HepG2 (cell line): ENCODE data around the gene AGAP1. TPM values are rescaled to one million over a fixed set of nuclear protein-coding genes. Genes with fewer than 3 reads are reported as not detected.

ENCODE experiments used
- FOXA1 ChIP-seq, 2 experiments: fragments of 450-650 bp in 1 of 2; sonication (generic) in 1 of 2; formaldehyde crosslinking in 1 of 2; IDR thresholded peaks; 2 replicates each; pipeline versions ENCODE4 v1.4.0 to v1.6.1; 2016 to 2020; ENCODE audit warnings: missing genetic modification reagents in 1 of 2
- FOXA3 ChIP-seq: IDR thresholded peaks from 2 replicates; pipeline ENCODE4 v1.6.1; 2016; ENCODE audit warnings: missing genetic modification reagents, missing compliant biosample characterization
- HNRNPUL1 ChIP-seq: fragments of 200-400 bp; formaldehyde crosslinking; IDR thresholded peaks from 2 replicates; pipeline ENCODE4 v1.6.1; 2017; ENCODE audit warnings: low read depth, mild to moderate bottlenecking, low read length, moderate library complexity
- KMT2A ChIP-seq: sonication (generic); formaldehyde crosslinking; IDR thresholded peaks from 2 replicates; pipeline ENCODE4 v1.4.0; 2020; ENCODE audit warnings: missing genetic modification reagents
- NBN ChIP-seq: fragments of 450-650 bp; conservative IDR thresholded peaks from 2 replicates; pipeline ENCODE4 v1.6.1; 2017
- RAD51 ChIP-seq: fragments of 450-650 bp; IDR thresholded peaks from 2 replicates; pipeline ENCODE4 v1.6.1; 2016; ENCODE audit warnings: borderline replicate concordance
- RFXANK ChIP-seq: IDR thresholded peaks from 2 replicates; pipeline ENCODE4 v1.6.1; 2016
- SIN3A ChIP-seq: IDR thresholded peaks from 2 replicates; pipeline ENCODE4 v1.6.1; 2011; ENCODE audit warnings: low read depth, mild to moderate bottlenecking, control low read depth, low read length, borderline replicate concordance
- TOPORS ChIP-seq: sonication (generic); formaldehyde crosslinking; IDR thresholded peaks from 2 replicates; pipeline ENCODE4 v1.8.0; 2023; ENCODE audit warnings: mild to moderate bottlenecking, missing genetic modification reagents
- ZFYVE20 ChIP-seq: sonication (generic); formaldehyde crosslinking; IDR thresholded peaks from 2 replicates; pipeline ENCODE4 v1.8.0; 2023; ENCODE audit warnings: low read depth, mild to moderate bottlenecking, moderate library complexity, missing genetic modification reagents, borderline replicate concordance
- ZNF205 ChIP-seq: IDR thresholded peaks from 2 replicates; pipeline ENCODE4 v1.6.1; 2018; ENCODE audit warnings: missing biosample characterization, missing genetic modification reagents
- ZNF331 ChIP-seq: sonication (generic); formaldehyde crosslinking; IDR thresholded peaks from 2 replicates; pipeline ENCODE4 v1.4.0; 2020; ENCODE audit warnings: missing genetic modification reagents
- ZNF33B ChIP-seq: sonication (generic); formaldehyde crosslinking; IDR thresholded peaks from 2 replicates; pipeline ENCODE4 v1.5.1; 2020; ENCODE audit warnings: mild to moderate bottlenecking, missing genetic modification reagents
- ZNF382 ChIP-seq: sonication (generic); formaldehyde crosslinking; IDR thresholded peaks from 2 replicates; pipeline ENCODE4 v1.5.0; 2020; ENCODE audit warnings: missing genetic modification reagents, mild to moderate bottlenecking, borderline replicate concordance
- ZNF598 ChIP-seq: sonication (generic); formaldehyde crosslinking; IDR thresholded peaks from 2 replicates; pipeline ENCODE4 v1.5.1; 2020; ENCODE audit warnings: mild to moderate bottlenecking, missing genetic modification reagents, borderline replicate concordance
- ZNF780A ChIP-seq: sonication (generic); formaldehyde crosslinking; IDR thresholded peaks from 2 replicates; pipeline ENCODE4 v1.8.0; 2022; ENCODE audit warnings: mild to moderate bottlenecking, missing genetic modification reagents, moderate library complexity
- ZNF788 ChIP-seq: sonication (generic); formaldehyde crosslinking; IDR thresholded peaks from 2 replicates; pipeline ENCODE4 v1.5.0; 2020; ENCODE audit warnings: mild to moderate bottlenecking, missing genetic modification reagents, borderline replicate concordance
- polyA plus RNA-seq, 8 experiments: library from polyadenylated mRNA; depleted of rRNA in 3 of 8; stranded (reverse) in 7 of 8; unstranded in 1 of 8; fragments of >200 nt; fragmentation: Illumina TruSeq in 4 of 8; extraction: Trizol in 4 of 8; gene quantifications; 2 replicates each; pipeline versions ENCODE4 v1.2.1 to v1.2.3, GENCODE V29; 2011 to 2016; ENCODE audit warnings: low read depth in 4 of 8, missing spikeins in 1 of 8, mixed read lengths in 1 of 8; ENCODE audit not compliant: insufficient read depth in 1 of 8
- total RNA-seq, 5 experiments: library from RNA; depleted of rRNA; stranded (reverse); fragments of >200 nt; fragmentation: Illumina TruSeq; extraction: Trizol; gene quantifications; 2 replicates each; pipeline ENCODE4 v1.2.3, GENCODE V29; 2016; ENCODE audit warnings: low read depth in 1 of 5
- TF ChIP-seq, protein P1 (sequence below): sonication (generic); formaldehyde crosslinking; IDR thresholded peaks from 2 replicates; pipeline ENCODE4 v1.4.0; 2020; ENCODE audit warnings: low read depth, missing genetic modification reagents
- TF ChIP-seq, protein P2 (sequence below): sonication (generic); formaldehyde crosslinking; IDR thresholded peaks from 2 replicates; pipeline ENCODE4 v1.5.0; 2020; ENCODE audit warnings: missing genetic modification reagents, mild to moderate bottlenecking, borderline replicate concordance
- TF ChIP-seq, protein P3 (sequence below): sonication (generic); formaldehyde crosslinking; IDR thresholded peaks from 2 replicates; pipeline ENCODE4 v1.4.0; 2020; ENCODE audit warnings: mild to moderate bottlenecking, missing genetic modification reagents
- TF ChIP-seq, protein P4 (sequence below): sonication (generic); formaldehyde crosslinking; conservative IDR thresholded peaks from 2 replicates; pipeline ENCODE4 v1.8.0; 2022; ENCODE audit warnings: mild to moderate bottlenecking, moderate library complexity, missing genetic modification reagents
- TF ChIP-seq, protein P5 (sequence below): sonication (generic); formaldehyde crosslinking; IDR thresholded peaks from 2 replicates; pipeline ENCODE4 v1.9.0; 2022; ENCODE audit warnings: missing genetic modification reagents, mild to moderate bottlenecking, borderline replicate concordance

Gene AGAP1
- total and polyA plus RNA-seq, 2 of the 13 experiments (the other 11 are each of a cell fraction or from before 2014, with no cell fraction given) = 21.2 to 32.7 TPM

DNA sequence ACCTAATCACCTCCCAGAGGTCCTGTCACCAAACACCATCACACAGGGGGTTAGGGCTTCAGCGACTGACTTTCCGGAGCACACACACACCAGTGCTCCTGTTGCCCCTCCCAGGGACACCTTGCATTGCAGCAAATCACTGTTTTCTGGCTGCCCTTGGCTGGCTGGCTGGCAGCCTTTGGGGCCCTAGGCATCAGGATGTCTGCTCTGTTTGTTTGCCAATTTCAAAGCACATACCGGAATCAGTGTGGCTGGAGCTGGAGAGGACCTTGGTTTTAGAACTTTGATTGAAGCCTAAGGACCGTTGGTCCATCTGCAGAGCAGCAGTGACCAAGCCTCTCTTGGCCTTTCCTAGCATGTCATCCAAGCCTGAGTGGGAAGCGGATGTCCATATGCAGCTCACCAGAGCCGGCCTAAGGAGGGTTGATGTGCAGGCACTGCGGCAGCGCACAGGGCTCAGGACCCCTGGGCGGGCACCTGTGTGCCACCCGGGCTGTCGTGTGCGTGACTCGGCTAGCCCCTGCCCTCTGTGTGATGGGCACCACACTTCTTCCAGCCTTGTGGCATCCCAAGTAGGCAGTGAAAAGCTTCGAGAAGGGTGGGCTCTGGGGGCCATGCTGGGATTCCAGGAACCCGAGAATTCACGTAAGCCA is 612.2 kb downstream of the AGAP1 start (continued):
- TF ChIP-seq SIN3A = no peak
- TF ChIP-seq, protein P1, sequence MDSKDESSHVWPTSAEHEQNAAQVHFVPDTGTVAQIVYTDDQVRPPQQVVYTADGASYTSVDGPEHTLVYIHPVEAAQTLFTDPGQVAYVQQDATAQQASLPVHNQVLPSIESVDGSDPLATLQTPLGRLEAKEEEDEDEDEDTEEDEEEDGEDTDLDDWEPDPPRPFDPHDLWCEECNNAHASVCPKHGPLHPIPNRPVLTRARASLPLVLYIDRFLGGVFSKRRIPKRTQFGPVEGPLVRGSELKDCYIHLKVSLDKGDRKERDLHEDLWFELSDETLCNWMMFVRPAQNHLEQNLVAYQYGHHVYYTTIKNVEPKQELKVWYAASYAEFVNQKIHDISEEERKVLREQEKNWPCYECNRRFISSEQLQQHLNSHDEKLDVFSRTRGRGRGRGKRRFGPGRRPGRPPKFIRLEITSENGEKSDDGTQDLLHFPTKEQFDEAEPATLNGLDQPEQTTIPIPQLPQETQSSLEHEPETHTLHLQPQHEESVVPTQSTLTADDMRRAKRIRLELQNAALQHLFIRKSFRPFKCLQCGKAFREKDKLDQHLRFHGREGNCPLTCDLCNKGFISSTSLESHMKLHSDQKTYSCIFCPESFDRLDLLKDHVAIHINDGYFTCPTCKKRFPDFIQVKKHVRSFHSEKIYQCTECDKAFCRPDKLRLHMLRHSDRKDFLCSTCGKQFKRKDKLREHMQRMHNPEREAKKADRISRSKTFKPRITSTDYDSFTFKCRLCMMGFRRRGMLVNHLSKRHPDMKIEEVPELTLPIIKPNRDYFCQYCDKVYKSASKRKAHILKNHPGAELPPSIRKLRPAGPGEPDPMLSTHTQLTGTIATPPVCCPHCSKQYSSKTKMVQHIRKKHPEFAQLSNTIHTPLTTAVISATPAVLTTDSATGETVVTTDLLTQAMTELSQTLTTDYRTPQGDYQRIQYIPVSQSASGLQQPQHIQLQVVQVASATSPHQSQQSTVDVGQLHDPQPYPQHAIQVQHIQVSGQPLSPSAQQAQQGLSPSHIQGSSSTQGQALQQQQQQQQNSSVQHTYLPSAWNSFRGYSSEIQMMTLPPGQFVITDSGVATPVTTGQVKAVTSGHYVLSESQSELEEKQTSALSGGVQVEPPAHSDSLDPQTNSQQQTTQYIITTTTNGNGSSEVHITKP (CRISPR knock-in tag) = no peak
- no peak for TF ChIP-seq ZNF382 (CRISPR knock-in tag)
- no peak for TF ChIP-seq NBN
- no peak for TF ChIP-seq ZNF205 (CRISPR knock-in tag)
- TF ChIP-seq, protein P2, sequence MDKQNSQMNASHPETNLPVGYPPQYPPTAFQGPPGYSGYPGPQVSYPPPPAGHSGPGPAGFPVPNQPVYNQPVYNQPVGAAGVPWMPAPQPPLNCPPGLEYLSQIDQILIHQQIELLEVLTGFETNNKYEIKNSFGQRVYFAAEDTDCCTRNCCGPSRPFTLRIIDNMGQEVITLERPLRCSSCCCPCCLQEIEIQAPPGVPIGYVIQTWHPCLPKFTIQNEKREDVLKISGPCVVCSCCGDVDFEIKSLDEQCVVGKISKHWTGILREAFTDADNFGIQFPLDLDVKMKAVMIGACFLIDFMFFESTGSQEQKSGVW (CRISPR knock-in tag) = no peak
- no peak for TF ChIP-seq RAD51
- TF ChIP-seq ZNF598 (CRISPR knock-in tag) = no peak
- TF ChIP-seq KMT2A (CRISPR knock-in tag) = no peak
- no peak for TF ChIP-seq RFXANK (CRISPR knock-in tag)
- no peak for TF ChIP-seq ZNF33B (CRISPR knock-in tag)
- TF ChIP-seq ZNF331 (CRISPR knock-in tag) = no peak; the same call in 1 of the 2 replicates
- TF ChIP-seq, protein P3, sequence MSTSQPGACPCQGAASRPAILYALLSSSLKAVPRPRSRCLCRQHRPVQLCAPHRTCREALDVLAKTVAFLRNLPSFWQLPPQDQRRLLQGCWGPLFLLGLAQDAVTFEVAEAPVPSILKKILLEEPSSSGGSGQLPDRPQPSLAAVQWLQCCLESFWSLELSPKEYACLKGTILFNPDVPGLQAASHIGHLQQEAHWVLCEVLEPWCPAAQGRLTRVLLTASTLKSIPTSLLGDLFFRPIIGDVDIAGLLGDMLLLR (CRISPR knock-in tag) = no peak
- no peak for TF ChIP-seq TOPORS (CRISPR knock-in tag)
- TF ChIP-seq ZFYVE20 (CRISPR knock-in tag) = no peak
- TF ChIP-seq, protein P4, sequence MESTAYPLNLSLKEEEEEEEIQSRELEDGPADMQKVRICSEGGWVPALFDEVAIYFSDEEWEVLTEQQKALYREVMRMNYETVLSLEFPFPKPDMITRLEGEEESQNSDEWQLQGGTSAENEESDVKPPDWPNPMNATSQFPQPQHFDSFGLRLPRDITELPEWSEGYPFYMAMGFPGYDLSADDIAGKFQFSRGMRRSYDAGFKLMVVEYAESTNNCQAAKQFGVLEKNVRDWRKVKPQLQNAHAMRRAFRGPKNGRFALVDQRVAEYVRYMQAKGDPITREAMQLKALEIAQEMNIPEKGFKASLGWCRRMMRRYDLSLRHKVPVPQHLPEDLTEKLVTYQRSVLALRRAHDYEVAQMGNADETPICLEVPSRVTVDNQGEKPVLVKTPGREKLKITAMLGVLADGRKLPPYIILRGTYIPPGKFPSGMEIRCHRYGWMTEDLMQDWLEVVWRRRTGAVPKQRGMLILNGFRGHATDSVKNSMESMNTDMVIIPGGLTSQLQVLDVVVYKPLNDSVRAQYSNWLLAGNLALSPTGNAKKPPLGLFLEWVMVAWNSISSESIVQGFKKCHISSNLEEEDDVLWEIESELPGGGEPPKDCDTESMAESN (CRISPR knock-in tag) = no peak
- TF ChIP-seq ZNF780A (CRISPR knock-in tag) = no peak
- no peak for TF ChIP-seq HNRNPUL1
- TF ChIP-seq ZNF788 (CRISPR knock-in tag) = no peak
- TF ChIP-seq, protein P5, sequence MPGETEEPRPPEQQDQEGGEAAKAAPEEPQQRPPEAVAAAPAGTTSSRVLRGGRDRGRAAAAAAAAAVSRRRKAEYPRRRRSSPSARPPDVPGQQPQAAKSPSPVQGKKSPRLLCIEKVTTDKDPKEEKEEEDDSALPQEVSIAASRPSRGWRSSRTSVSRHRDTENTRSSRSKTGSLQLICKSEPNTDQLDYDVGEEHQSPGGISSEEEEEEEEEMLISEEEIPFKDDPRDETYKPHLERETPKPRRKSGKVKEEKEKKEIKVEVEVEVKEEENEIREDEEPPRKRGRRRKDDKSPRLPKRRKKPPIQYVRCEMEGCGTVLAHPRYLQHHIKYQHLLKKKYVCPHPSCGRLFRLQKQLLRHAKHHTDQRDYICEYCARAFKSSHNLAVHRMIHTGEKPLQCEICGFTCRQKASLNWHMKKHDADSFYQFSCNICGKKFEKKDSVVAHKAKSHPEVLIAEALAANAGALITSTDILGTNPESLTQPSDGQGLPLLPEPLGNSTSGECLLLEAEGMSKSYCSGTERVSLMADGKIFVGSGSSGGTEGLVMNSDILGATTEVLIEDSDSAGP (CRISPR knock-in tag) = peak; percentile 45; the same call in 1 of the 2 replicates
- TF ChIP-seq FOXA1 (IDR thresholded peaks at IDR 0.05) = no peak
- peak; percentile 75 for TF ChIP-seq FOXA1 (CRISPR knock-in tag; IDR thresholded peaks at IDR 0.05)
- peak; percentile 69; the same call in 1 of the 2 replicates for TF ChIP-seq FOXA3 (CRISPR knock-in tag)
